ENCODE measurements around the gene ACOT7. TPM values are rescaled to one million over a fixed set of nuclear protein-coding genes. Genes with fewer than 3 reads are reported as not detected.

The ACOT7 gene
- total RNA-seq, 2 donors from 2014 or later: 16.9 to 24.9 TPM

GRCh38 chr1:6279613-6280383 lies 113.8 kb downstream of the ACOT7 start:
- H3K4me1 ChIP-seq (replicated peaks): no peaks in the 10 kb centered on the region
- intact Hi-C loops (cut with DNase I): no loop called here
- TF ChIP-seq POLR2AphosphoS5 (IDR thresholded peaks at IDR 0.05): no peak
- TF ChIP-seq POLR2A (IDR thresholded peaks at IDR 0.05): no peak
- no peak for TF ChIP-seq CTCF (IDR thresholded peaks at IDR 0.05)
- 91% methylated on average over 31 of the region's 31 CpGs for WGBS
- DNase-seq (ENCODE audit: low spot score): no peak
- no peaks in the 10 kb centered on the region for H3K9me3 ChIP-seq
- no peaks in the 10 kb centered on the region for H3K36me3 ChIP-seq
- no peak overlapping the region for H3K4me3 ChIP-seq
- no peak overlapping the region for H3K27ac ChIP-seq
- no peaks in the 10 kb centered on the region for H3K27me3 ChIP-seq (replicated peaks; ENCODE audit: insufficient read depth)

GRCh38 chr1:6279066-6279465 lies 114.5 kb downstream of the ACOT7 start:
- no peak overlapping the region for H3K4me3 ChIP-seq
- H3K27me3 ChIP-seq (replicated peaks; ENCODE audit: insufficient read depth): no peaks in the 10 kb centered on the region
- intact Hi-C loops (cut with DNase I): no loop called here
- H3K27ac ChIP-seq: no peak overlapping the region
- no peaks in the 10 kb centered on the region for H3K36me3 ChIP-seq
- 87% methylated on average over 10 of the region's 10 CpGs for WGBS
- H3K4me1 ChIP-seq (replicated peaks): no peaks in the 10 kb centered on the region
- TF ChIP-seq POLR2A (IDR thresholded peaks at IDR 0.05): no peak
- no peak for TF ChIP-seq POLR2AphosphoS5 (IDR thresholded peaks at IDR 0.05)
- TF ChIP-seq CTCF (IDR thresholded peaks at IDR 0.05): no peak
- no peak for DNase-seq (ENCODE audit: low spot score)
- H3K9me3 ChIP-seq: no peaks in the 10 kb centered on the region

- intact Hi-C loops (cut with DNase I): no loop called here
- TF ChIP-seq POLR2AphosphoS5 (IDR thresholded peaks at IDR 0.05) (no peak), POLR2A (IDR thresholded peaks at IDR 0.05) (no peak), CTCF (IDR thresholded peaks at IDR 0.05) (no peak)
- WGBS: 78% methylated on average over 9 of the region's 9 CpGs
These were observed 115.3 kb downstream of the ACOT7 start for GRCh38 chr1:6278263-6278662.

GRCh38 chr1:6276811-6277555 lies 116.6 kb downstream of the ACOT7 start:
- intact Hi-C loops (cut with DNase I): no loop called here
- H3K4me3 ChIP-seq: no peak overlapping the region

More at GRCh38 chr1:6278263-6278662, 115.3 kb downstream of the ACOT7 start:
- H3K27ac ChIP-seq: no peak overlapping the region
- no peaks in the 10 kb centered on the region for H3K27me3 ChIP-seq (replicated peaks; ENCODE audit: insufficient read depth)
- H3K9me3 ChIP-seq: no peaks in the 10 kb centered on the region
- H3K4me3 ChIP-seq: no peak overlapping the region
- no peaks in the 10 kb centered on the region for H3K36me3 ChIP-seq
- no peak for DNase-seq (ENCODE audit: low spot score)
- H3K4me1 ChIP-seq (replicated peaks): no peaks in the 10 kb centered on the region

More at GRCh38 chr1:6276811-6277555, 116.6 kb downstream of the ACOT7 start:
- Histone ChIP-seq H3K9me3 (no peaks in the 10 kb centered on the region), H3K27ac (no peak overlapping the region), H3K27me3 (replicated peaks; ENCODE audit: insufficient read depth) (no peaks in the 10 kb centered on the region), H3K36me3 (no peaks in the 10 kb centered on the region), H3K4me1 (replicated peaks) (no peaks in the 10 kb centered on the region)
- TF ChIP-seq CTCF (IDR thresholded peaks at IDR 0.05): no peak
- no peak for TF ChIP-seq POLR2AphosphoS5 (IDR thresholded peaks at IDR 0.05)
- DNase-seq (ENCODE audit: low spot score): no peak
- 88% methylated on average over 19 of the region's 20 CpGs for WGBS

All from prostate gland (tissue), 2 donors.